ENCODE results near the gene UPK2. TPM values are rescaled to one million over a fixed set of nuclear protein-coding genes. Genes with fewer than 3 reads are reported as not detected.

Gene UPK2
- total and polyA plus RNA-seq, 2 of the 13 experiments (the other 11 are each of a cell fraction or from before 2014, with no cell fraction given) = not detected

GRCh38 chr11:118911113-118911879 is 44.8 kb upstream of the UPK2 start (continued):
- TF ChIP-seq RARA (CRISPR knock-in tag; IDR thresholded peaks at IDR 0.05) = peak; percentile 81
- TF ChIP-seq TFDP1 (CRISPR knock-in tag; IDR thresholded peaks at IDR 0.05; ENCODE audit: borderline replicate concordance) = no peak
- no peak for TF ChIP-seq WIZ (CRISPR knock-in tag; IDR thresholded peaks at IDR 0.05)
- TF ChIP-seq ATF7-NPFF (CRISPR knock-in tag; IDR thresholded peaks at IDR 0.05; ENCODE audit: low read depth) = 0 out of 2 replicates have a peak, but pooled peaks have one; percentile 11
- TF ChIP-seq MTA1 (CRISPR knock-in tag; IDR thresholded peaks at IDR 0.05; ENCODE audit: borderline replicate concordance) = peak; percentile 87; the same call in 1 of the 2 replicates
- peak; percentile 83 for TF ChIP-seq ZSCAN25 (CRISPR knock-in tag; IDR thresholded peaks at IDR 0.05)
- no peak for TF ChIP-seq LCORL (IDR thresholded peaks at IDR 0.05)
- peak; percentile 77 for TF ChIP-seq LCORL (CRISPR knock-in tag; IDR thresholded peaks at IDR 0.05)
- TF ChIP-seq HMGXB4 (CRISPR knock-in tag; IDR thresholded peaks at IDR 0.05; ENCODE audit: borderline replicate concordance in 1 of 2, low read depth in 1 of 2) = peak in 1 of 2 experiments; percentile 8; a peak in 1 of 4 replicates
- TF ChIP-seq PCBP1 (IDR thresholded peaks at IDR 0.05; ENCODE audit: borderline replicate concordance, low read depth, low read length) = 0 out of 2 replicates have a peak, but pooled peaks have one; percentile 74
- TF ChIP-seq POLR2G (IDR thresholded peaks at IDR 0.05; ENCODE audit: low read depth, low read length) = peak; percentile 76
- TF ChIP-seq ZNF329 (CRISPR knock-in tag; IDR thresholded peaks at IDR 0.05; ENCODE audit: low read depth) = no peak
- 0 out of 2 replicates have a peak, but pooled peaks have one; percentile 20 for TF ChIP-seq ZC3H13 (CRISPR knock-in tag; IDR thresholded peaks at IDR 0.05)
- peak; percentile 40 for TF ChIP-seq RBM22 (optimal IDR thresholded peaks at IDR 0.05; ENCODE audit: low read length)
- TF ChIP-seq KIAA2018 (CRISPR knock-in tag; IDR thresholded peaks at IDR 0.05; ENCODE audit: borderline replicate concordance) = no peak

Measured in HepG2 (cell line).